PC-3 (cell line): ENCODE data around the gene MMP20. TPM values are rescaled to one million over a fixed set of nuclear protein-coding genes. Genes with fewer than 3 reads are reported as not detected.
A peak's percentile ranks its signal among the peaks of the same experiment; 100 is the strongest.

Experiments used
- ATAC-seq: fragments of 200-7000 bp; cut with Tn5 transposase; 2 replicates; pipeline ENCODE4 v1.9.1; 2020; ENCODE audit warnings: mild to moderate bottlenecking, moderate library complexity
- BruUV-seq: library from RNA; stranded (reverse); fragments of 400-500 nt; replicated peaks from 2 replicates; lab custom pipeline; 2021; lab: Mats Ljungman, UMichigan
- CTCF ChIA-PET: fragments of 300-600 bp; sonication (Branson Sonifier 250); formaldehyde crosslinking; loops from one replicate; lab custom pipeline; 2022; ENCODE audit warnings: antibody characterized with exemption; lab: Charles Lee
- POLR2A ChIA-PET: fragments of 300-600 bp; sonication (Branson Sonifier 250); formaldehyde crosslinking; loops from one replicate; lab custom pipeline; 2022; ENCODE audit warnings: antibody characterized with exemption; ENCODE audit not compliant: unreplicated experiment; lab: Charles Lee
- DNase-seq: peaks from one replicate; pipeline ENCODE4 v3.0.0-alpha.2; 2015
- H2AFZ ChIP-seq: fragments of 300-600 bp; sonication (generic); 2 replicates; pipeline ENCODE4 v1.6.0; 2016; ENCODE audit warnings: antibody characterized with exemption, low read length
- H3F3A ChIP-seq: fragments of 300-600 bp; sonication (generic); one replicate; pipeline ENCODE4 v1.6.0; 2017; ENCODE audit warnings: antibody characterized with exemption, low read length, control low read depth, mild to moderate bottlenecking; ENCODE audit not compliant: unreplicated experiment
- H3K27ac ChIP-seq: fragments of 300-600 bp; sonication (generic); 2 replicates; pipeline ENCODE4 v1.5.1; 2016; ENCODE audit warnings: mild to moderate bottlenecking, low read length
- H3K27me3 ChIP-seq: fragments of 300-600 bp; sonication (generic); 2 replicates; pipeline ENCODE4 v1.6.1; 2016; ENCODE audit warnings: low read length, mixed read lengths
- H3K36me3 ChIP-seq: fragments of 300-600 bp; sonication (generic); 2 replicates; pipeline ENCODE4 v1.6.1; 2016; ENCODE audit warnings: low read depth, mixed run types, low read length, mixed read lengths
- H3K4me1 ChIP-seq: fragments of 300-600 bp; sonication (generic); 2 replicates; pipeline ENCODE4 v1.5.1; 2016; ENCODE audit warnings: low read length; ENCODE audit not compliant: insufficient read depth
- H3K4me2 ChIP-seq: fragments of 300-600 bp; sonication (generic); 2 replicates; pipeline ENCODE4 v1.6.0; 2016; ENCODE audit warnings: low read length
- H3K4me3 ChIP-seq: fragments of 300-600 bp; sonication (generic); 2 replicates; pipeline ENCODE4 v1.5.1; 2016; ENCODE audit warnings: mild to moderate bottlenecking, low read length, mixed read lengths
- H3K79me2 ChIP-seq: fragments of 300-600 bp; sonication (generic); 2 replicates; pipeline ENCODE4 v1.6.1; 2017; ENCODE audit warnings: low read length, mixed read lengths
- H3K9ac ChIP-seq: fragments of 300-600 bp; sonication (generic); 2 replicates; pipeline ENCODE4 v1.6.0; 2016; ENCODE audit warnings: mild to moderate bottlenecking, low read length
- H3K9me2 ChIP-seq: fragments of 300-600 bp; sonication (generic); replicated peaks from 2 replicates; pipeline ENCODE4 v1.6.1; 2016; ENCODE audit warnings: mixed run types, low read length, mixed read lengths
- H3K9me3 ChIP-seq: fragments of 300-600 bp; sonication (generic); 2 replicates; pipeline ENCODE4 v1.6.1; 2016; ENCODE audit warnings: low read length, mixed read lengths
- H4K20me1 ChIP-seq: fragments of 300-600 bp; sonication (generic); 2 replicates; pipeline ENCODE4 v1.6.1; 2016; ENCODE audit warnings: low read length, mixed read lengths
- CTCF ChIP-seq: fragments of 300-600 bp; sonication (generic); conservative IDR thresholded peaks from 2 replicates; pipeline ENCODE4 v1.5.1; 2017; ENCODE audit warnings: antibody characterized with exemption, low read depth, mild to moderate bottlenecking, low read length
- EZH2 ChIP-seq: fragments of 300-600 bp; sonication (generic); IDR thresholded peaks from one replicate; pipeline ENCODE4 v1.6.1; 2017; ENCODE audit warnings: antibody characterized with exemption, mild to moderate bottlenecking, low read length; ENCODE audit not compliant: unreplicated experiment
- EZH2phosphoT487 ChIP-seq: fragments of 300-600 bp; sonication (generic); IDR thresholded peaks from 2 replicates; pipeline ENCODE4 v1.6.1; 2018; ENCODE audit warnings: mild to moderate bottlenecking, antibody characterized with exemption, low read length, borderline replicate concordance
- intact Hi-C: fragments of 100-400 bp; cut with micrococcal nuclease; formaldehyde crosslinking; loops from 2 replicates; pipeline ENCODE4 v1.9.0; 2023
- total RNA-seq: library from RNA; depleted of rRNA; stranded (reverse); fragments of >200 nt; gene quantifications from 2 replicates; pipeline ENCODE4 v1.2.3, GENCODE V29; 2014

MMP20 gene
- total RNA-seq, 1 experiment from 2014 or later = not detected

DNA sequence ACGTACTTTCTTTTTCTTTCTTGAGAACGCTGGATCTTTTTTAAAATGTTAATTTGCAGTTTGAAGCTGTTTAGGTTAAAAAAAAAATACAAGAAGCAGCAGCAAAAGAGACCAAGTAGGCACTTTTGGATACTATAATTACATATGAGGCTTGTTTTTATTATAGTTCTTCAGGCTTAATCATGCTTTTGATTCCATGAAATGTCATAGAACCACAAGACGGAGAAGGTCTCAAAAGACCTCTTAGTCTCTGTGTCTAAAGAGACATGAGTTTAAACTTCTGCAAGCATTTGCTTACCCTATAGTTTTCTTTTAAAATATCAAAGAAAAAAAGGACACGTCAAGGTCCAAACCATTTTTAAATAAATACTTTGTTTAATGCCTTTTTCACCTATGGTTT, 18.8 kb upstream of the MMP20 start:
- no TSS peak for BruUV-seq
- ChIA-PET CTCF (no interaction called here), POLR2A (no interaction called here)
- H3K9me2 ChIP-seq = no peaks in the 10 kb centered on the region
- H3K36me3 ChIP-seq = no peaks in the 10 kb centered on the region
- no peak overlapping the region for H3K9ac ChIP-seq
- TF ChIP-seq EZH2 = no peak
- no peak for TF ChIP-seq EZH2phosphoT487
- TF ChIP-seq CTCF = no peak
- no peak overlapping the region for H3K27ac ChIP-seq
- intact Hi-C loops = no loop called here
- H3F3A ChIP-seq = no peaks in the 10 kb centered on the region
- H3K4me2 ChIP-seq = no peak overlapping the region
- H4K20me1 ChIP-seq = no peaks in the 10 kb centered on the region
- no peak overlapping the region for H2AFZ ChIP-seq
- H3K4me3 ChIP-seq = no peak overlapping the region
- H3K9me3 ChIP-seq = no peaks in the 10 kb centered on the region
- ATAC-seq = no peak
- H3K27me3 ChIP-seq = no peaks in the 10 kb centered on the region
- H3K79me2 ChIP-seq = no peaks in the 10 kb centered on the region
- H3K4me1 ChIP-seq = no peaks in the 10 kb centered on the region
- no peak for DNase-seq

DNA sequence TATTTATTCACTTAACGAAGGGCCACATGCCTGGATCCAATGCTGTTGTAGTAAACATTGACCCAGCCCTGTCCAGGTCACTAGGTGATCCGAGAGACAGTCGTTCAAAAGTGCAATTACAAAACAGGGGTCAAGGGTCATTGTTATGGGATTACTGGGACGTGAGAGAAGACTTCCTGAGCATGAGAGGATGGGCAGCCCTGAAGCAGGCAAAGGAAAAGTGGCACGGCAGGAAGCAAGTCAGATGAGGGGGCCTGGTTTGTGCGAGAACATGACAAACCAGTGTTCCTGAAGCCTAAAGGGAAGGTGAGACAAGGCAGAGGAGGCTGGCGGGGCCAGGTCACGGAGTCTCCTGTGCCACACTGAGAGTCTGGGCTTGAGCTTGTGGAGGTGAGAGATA, 15.8 kb upstream of the MMP20 start:
- ChIA-PET POLR2A (no interaction called here), CTCF (no interaction called here)
- DNase-seq (no peak), ATAC-seq (no peak)
- no peaks in the 10 kb centered on the region for H3K4me1 ChIP-seq
- no TSS peak for BruUV-seq
- TF ChIP-seq EZH2 = no peak
- no peak for TF ChIP-seq CTCF
- no peaks in the 10 kb centered on the region for H3K9me3 ChIP-seq
- no peak overlapping the region for H3K4me3 ChIP-seq
- no peaks in the 10 kb centered on the region for H3K27me3 ChIP-seq
- H3K36me3 ChIP-seq = no peaks in the 10 kb centered on the region
- no peak overlapping the region for H3K9ac ChIP-seq
- no peaks in the 10 kb centered on the region for H3F3A ChIP-seq
- no peak overlapping the region for H2AFZ ChIP-seq
- H3K9me2 ChIP-seq = no peaks in the 10 kb centered on the region
- intact Hi-C loops = no loop called here
- no peaks in the 10 kb centered on the region for H3K79me2 ChIP-seq
- no peaks in the 10 kb centered on the region for H4K20me1 ChIP-seq
- no peak overlapping the region for H3K4me2 ChIP-seq
- no peak overlapping the region for H3K27ac ChIP-seq

DNA sequence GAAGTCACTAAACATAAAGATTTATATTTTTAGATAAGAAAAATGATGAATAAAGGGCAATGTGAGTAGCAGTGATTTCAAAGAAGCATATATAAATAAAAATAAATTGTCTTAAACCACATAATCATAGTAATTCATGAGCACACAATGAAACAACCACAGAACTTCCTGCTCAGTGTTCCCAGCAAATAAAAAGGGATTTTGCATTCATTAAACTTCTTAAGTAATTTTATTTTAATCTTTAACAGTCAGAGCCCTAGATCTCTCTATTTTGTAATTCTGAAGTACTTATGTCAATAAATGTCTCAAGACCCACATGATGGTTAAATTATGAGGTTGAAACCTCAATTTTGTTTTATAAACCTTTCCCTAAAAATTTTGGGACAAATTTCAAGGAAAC, 14.5 kb upstream of the MMP20 start:
- H3K4me1 ChIP-seq = no peaks in the 10 kb centered on the region
- H3K27me3 ChIP-seq = no peaks in the 10 kb centered on the region
- POLR2A ChIA-PET = no interaction called here
- H2AFZ ChIP-seq = no peak overlapping the region
- no peaks in the 10 kb centered on the region for H3K36me3 ChIP-seq
- CTCF ChIA-PET = no interaction called here
- H3K9ac ChIP-seq = no peak overlapping the region
- H3K9me3 ChIP-seq = no peaks in the 10 kb centered on the region
- H3K4me2 ChIP-seq = no peak overlapping the region
- TF ChIP-seq CTCF (no peak), EZH2 (no peak), EZH2phosphoT487 (no peak)
- H3K9me2 ChIP-seq = no peaks in the 10 kb centered on the region
- H3K27ac ChIP-seq = no peak overlapping the region
- no TSS peak for BruUV-seq
- H3K79me2 ChIP-seq = no peaks in the 10 kb centered on the region
- ATAC-seq (peak; percentile 33; the same call in 1 of the 2 replicates), DNase-seq (no peak)
- no peaks in the 10 kb centered on the region for H4K20me1 ChIP-seq
- H3K4me3 ChIP-seq = no peak overlapping the region
- no peaks in the 10 kb centered on the region for H3F3A ChIP-seq
- intact Hi-C loops = no loop called here
